HG03469 (cell line): ENCODE data around the gene BTBD7.

Source experiments
- ATAC-seq: cut with Tn5 transposase; IDR thresholded peaks from one replicate; pipeline ENCODE4 v1.9.1; 2021; ENCODE audit warnings: mild to moderate bottlenecking, moderate library complexity, moderate number of reproducible peaks; ENCODE audit not compliant: unreplicated experiment

Gene BTBD7

GRCh38 chr14:93329965-93330608 lies 2.7 kb downstream of the BTBD7 start:
- ATAC-seq: no peak

DNA sequence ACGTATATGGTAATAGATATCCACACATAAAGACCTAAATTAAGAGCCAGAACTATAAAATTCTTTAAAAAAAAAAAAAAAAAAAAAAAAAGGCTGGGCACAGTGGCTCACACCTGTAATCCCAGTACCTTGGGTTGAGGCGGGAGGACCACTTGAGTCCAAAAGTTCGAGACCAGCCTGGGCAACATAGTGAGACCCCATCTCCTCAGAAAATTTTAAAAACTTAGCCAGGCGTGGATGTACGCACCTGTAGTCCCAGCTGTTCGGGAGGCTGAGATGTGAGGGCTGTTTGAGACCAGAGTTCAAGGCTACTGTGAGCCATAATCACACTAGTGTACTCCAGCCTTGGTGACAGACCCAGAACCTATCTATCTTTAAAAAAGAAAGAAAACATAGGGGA lies 4.3 kb downstream of the BTBD7 start:
- ATAC-seq: no peak

DNA sequence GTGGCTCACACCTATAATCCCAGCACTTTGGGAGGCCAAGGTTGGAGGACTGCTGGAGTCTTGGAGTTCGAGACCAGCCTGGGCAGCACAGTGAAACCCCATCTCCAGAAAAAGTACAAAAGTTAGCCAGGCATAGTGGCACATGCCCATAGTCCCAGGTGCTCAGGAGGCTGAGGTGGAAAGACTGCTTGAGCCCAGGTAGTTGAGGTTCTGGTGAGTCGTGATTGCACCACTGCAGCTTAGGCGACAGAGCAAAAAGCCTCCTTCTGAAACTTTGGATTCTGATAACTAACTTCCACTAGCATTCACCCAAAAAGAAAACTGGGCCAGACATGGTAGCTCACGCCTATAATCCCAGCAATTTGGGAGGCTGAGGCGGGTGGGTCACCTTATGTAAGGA lies 6.6 kb downstream of the BTBD7 start:
- no peak for ATAC-seq

- ATAC-seq: no peak
Measured at GRCh38 chr14:93323600-93324174, 9.1 kb downstream of the BTBD7 start.

GRCh38 chr14:93322929-93323599 lies 9.8 kb downstream of the BTBD7 start:
- ATAC-seq: no peak

DNA sequence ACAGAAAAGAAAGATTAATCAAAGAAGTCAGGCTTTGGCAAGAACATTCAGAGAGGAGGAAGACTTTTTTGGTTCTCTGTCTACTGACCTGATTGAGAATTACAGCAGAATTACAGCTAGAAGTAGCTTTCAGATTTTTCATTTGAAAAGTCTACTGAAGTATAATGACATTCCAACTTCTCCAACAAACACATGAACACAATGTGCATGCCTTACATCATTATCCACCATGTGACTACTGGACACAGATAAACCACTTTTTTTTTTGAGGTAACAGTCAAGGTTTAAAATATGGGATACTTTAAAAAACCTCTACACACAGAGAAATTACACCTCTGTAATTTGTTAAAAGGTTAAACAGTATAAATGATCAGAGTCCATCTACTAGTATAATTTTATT lies 12.3 kb downstream of the BTBD7 start:
- ATAC-seq: no peak

GRCh38 chr14:93319958-93320357 lies 12.9 kb downstream of the BTBD7 start:
- no peak for ATAC-seq

DNA sequence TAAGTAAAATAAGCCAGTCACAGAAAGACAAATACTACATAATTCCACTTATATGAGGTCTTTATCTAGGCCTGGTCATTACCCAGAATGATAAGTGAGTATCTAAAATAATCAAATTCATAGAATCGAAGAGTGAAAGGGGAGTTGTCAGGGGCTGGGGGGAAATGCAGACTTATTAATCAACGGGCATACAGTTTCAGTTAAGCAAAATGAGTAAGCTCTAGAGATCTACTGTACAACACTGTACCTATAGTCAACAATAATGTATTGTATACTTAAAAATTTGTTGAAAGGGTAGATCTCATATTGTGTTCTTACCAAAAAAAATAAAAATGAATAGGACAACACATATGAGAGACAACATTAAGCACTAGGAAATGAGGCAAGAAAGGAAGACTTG lies 13.3 kb downstream of the BTBD7 start:
- ATAC-seq: no peak

DNA sequence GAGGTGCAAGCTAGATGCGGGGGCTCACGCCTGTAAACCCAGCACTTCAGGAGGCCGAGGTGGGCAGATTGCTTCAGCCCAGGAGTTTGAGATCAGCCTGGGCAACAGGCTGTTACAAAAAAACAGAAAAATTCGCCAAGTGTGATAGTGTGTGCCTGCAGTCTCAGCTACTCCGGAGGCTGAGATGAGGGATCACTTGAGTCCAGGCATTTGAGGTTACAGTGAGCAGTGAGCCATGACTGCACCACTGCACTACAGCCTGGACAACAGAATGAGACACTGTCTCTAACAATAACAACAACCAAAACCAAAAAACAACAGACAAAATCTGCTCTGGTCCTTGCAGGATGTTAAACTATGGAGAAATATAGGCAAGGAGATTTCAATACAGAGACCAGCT lies 13.9 kb downstream of the BTBD7 start:
- no peak for ATAC-seq

- no peak for ATAC-seq
Measured at GRCh38 chr14:93317875-93318807, 14.7 kb downstream of the BTBD7 start.

DNA sequence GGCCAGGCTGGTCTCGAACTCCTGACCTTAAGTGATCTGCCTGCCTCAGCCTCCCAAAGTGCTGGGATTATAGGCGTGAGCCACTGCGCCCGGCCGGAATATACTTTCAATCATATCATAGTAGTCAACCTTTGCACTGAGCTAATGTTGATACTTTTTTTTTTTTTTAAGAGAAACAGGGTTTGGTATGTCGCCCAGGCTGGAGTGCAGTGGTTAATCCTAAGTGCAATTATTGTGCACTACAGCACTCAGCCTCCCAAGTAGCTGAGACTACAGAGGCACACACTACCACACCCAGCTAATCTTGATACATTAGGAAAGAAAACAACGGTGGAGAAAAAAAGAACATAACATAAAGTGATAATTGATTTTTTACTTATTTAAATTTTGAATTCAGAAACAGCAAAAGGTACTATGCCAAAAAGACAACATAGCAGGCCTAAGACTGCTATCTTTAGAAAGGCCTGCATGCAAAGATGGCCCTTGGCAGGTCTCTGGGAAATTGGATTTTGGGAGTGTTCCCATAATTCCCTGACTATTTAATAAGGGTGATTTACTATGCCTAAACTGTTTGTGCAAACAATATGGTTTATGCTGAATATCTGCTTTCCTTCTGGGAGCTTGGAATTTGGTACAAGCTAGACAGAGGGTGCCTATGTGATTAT lies 15.5 kb downstream of the BTBD7 start:
- ATAC-seq: no peak

DNA sequence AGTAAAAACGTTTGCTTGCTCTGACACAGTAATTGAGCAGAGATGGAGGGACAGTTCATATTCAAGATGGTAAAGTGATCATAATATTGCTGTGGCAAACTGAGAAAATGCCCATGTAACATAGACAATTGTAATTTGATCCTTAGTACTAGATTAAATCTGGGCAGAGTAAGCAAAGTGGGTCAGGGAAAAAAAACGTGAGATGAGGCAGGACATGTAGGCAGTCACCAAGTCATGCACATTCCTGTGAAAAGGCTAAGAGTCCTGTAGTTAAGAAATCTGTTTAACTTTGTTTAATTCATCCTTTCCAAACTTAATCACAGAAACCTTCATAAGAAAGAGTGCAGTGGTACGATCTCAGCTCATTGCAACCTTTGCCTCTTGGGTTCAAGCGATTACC lies 16.1 kb downstream of the BTBD7 start:
- ATAC-seq: no peak

- ATAC-seq: no peak
Measured at GRCh38 chr14:93315575-93315974, 17.3 kb downstream of the BTBD7 start.

- no peak for ATAC-seq
Measured at GRCh38 chr14:93311082-93311481, 21.8 kb downstream of the BTBD7 start.

DNA sequence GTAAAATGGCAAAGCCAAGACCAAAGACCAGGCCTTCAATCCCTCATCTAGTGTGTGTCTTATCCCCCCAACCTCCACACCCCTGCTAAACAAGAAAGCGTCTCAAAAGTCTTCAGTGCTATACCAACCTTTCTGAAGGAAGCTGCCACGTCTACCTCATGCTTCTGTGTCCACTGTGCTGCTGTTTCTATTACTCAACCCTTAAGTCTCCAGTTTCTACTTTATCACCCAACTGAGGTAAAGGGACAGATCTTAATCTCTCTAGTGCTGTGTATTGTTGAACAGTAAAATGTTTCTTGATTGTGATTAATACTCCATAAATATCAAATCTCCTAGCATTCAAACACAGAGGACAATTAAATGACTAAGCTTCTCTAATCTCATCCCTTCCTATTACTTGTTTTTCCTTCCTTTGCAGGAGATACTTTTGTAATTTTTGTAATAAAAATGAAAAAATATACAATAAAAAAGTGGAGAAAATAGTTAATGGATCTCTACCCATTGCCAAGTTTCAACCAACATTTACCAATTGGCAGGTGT lies 23.3 kb downstream of the BTBD7 start:
- no peak for ATAC-seq

GRCh38 chr14:93308686-93309345 lies 24.0 kb downstream of the BTBD7 start:
- no peak for ATAC-seq

GRCh38 chr14:93306812-93307211 lies 26.0 kb downstream of the BTBD7 start:
- ATAC-seq: no peak

GRCh38 chr14:93305725-93306418 lies 27.0 kb downstream of the BTBD7 start:
- ATAC-seq: no peak

GRCh38 chr14:93304771-93305170 lies 28.1 kb downstream of the BTBD7 start:
- ATAC-seq: no peak
